Measurements from ENCODE around the gene SLC25A44.

DNA sequence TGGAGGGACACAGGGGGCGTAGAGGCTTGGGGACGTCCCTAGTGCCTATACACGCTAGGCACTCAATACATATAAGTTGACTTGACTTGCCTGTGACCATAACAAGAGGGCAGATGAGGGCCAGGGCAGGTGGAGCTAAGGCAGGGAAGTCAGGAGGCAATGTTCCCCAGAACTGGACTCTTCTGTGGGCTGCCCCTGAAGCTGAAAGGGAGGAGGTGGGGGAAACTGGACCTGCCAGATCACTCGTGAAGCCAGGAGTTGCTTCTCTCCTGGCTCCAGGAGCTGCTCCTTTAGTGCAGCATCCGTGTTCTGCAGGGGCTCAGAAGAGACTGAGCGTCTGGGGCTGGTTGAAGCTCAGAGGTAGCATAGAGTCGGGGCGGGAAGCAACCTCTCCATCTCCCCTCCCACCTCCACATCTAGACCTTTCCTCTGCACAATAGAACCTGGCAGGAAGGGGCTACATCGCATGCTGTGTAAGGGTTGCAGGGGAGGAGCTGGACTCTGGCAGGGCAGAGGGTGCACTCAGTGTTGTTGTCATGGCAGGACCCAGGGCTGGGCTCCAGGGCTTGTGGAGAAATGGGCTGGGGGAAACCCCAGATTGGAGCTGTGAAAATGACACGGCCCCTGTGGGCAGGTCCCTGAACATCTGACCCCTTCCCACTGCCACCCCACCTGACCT, 43.4 kb upstream of the SLC25A44 start:
- TF ChIP-seq, protein P1, sequence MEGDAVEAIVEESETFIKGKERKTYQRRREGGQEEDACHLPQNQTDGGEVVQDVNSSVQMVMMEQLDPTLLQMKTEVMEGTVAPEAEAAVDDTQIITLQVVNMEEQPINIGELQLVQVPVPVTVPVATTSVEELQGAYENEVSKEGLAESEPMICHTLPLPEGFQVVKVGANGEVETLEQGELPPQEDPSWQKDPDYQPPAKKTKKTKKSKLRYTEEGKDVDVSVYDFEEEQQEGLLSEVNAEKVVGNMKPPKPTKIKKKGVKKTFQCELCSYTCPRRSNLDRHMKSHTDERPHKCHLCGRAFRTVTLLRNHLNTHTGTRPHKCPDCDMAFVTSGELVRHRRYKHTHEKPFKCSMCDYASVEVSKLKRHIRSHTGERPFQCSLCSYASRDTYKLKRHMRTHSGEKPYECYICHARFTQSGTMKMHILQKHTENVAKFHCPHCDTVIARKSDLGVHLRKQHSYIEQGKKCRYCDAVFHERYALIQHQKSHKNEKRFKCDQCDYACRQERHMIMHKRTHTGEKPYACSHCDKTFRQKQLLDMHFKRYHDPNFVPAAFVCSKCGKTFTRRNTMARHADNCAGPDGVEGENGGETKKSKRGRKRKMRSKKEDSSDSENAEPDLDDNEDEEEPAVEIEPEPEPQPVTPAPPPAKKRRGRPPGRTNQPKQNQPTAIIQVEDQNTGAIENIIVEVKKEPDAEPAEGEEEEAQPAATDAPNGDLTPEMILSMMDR (IDR thresholded peaks at IDR 0.05): no peak
- TF ChIP-seq POLR2A (IDR thresholded peaks at IDR 0.05): no peak

Data from heart left ventricle (tissue), 13 donors.